HG03103 (cell line): ENCODE results near the gene BPGM.

Experiments
- ATAC-seq: cut with Tn5 transposase; IDR thresholded peaks from one replicate; pipeline ENCODE4 v1.9.1; 2021; ENCODE audit warnings: low read depth; ENCODE audit not compliant: unreplicated experiment

BPGM gene

DNA sequence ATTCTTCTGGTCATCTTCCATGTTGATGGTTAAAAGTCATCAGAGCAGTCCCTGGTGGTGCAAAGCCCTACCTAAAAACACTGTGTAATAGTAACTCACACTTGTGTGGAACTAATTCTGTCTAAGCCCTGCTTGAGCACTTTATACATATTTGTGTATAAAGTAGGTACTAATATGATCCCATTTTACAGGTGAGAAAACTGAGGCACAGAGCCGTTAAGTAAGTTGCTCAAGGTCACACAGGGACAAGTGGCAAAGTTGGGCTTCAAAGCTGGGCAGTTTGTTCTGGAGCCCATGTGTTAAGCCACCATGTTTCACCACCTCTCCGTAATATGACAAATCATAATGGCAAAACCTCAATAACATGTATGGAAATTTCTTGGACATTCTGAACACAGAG lies 48.1 kb downstream of the BPGM start:
- no peak for ATAC-seq

DNA sequence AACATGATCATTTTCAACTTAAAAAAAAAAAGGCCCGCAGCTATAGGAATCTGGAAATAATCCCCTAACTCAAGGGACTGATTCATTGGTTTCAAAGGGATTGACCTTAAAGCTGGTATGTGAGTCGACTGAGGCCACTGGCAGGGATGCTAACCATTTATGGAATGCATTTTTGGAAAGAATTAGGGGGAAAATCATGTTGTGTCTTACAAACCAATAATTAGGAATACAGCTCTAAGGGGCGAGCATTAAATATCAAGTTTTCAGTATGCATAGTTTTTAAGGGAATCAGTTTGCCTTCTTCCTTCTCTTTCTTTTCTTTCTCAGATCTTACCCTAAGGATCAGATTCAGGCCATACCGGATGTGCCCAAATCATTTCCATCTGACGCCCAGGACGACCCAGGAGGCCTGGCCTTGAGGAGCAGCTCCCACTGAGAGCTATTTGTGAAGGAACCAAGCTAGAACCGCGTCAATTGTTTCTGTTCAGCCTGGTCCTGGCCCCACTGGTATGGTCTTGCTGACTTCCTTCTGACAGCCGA lies 48.7 kb downstream of the BPGM start:
- ATAC-seq = no peak

DNA sequence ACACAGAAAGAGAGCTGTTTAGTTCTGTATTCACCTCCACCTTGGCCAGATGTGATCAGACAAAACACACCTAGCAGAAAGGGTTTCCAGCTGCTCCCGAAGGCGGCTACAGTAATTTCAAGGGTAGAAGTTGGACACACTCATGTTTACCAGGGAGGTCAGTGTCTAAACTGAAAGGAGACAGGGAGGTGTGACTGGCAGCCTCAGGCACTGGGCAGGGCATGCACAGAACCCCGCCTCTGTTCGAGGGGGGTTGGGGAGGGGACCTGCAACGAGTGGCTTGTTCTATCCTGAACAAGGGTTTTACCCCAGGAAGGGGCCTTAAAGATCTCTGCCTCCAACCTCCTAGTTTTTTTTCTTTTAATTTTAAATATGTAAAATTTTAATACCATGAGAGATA lies 49.6 kb downstream of the BPGM start:
- ATAC-seq = no peak

DNA sequence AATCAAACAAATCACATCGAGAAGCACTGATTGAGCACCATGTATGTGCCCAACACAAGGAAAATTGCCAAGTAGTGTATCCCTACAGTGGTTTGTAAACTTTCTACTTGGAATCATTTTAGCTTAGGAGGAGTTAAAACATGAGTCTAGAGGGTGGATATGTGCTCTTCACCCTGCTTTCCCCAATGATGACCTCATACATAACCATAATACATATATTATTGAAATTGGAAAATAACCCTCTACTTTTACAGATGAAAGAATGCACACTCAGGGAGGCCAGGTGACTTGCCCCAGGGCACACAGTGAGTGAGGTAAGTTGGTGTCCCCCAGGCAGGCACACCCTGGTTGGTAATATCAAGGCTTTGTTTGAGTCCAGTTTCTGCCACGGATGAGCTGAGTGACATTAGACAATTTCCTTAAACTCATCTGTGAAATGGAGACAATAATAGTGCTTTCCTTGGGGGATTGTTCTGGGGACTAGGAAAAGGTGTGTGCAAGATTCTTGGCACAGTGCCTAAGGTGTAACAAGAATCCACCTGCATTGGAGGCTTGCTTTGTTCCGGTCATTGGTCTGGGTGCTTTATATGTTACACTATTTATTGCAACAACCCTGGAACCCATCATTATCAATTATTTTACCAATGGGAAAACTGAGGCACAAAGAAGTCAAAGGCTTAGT lies 50.7 kb downstream of the BPGM start:
- ATAC-seq = no peak

DNA sequence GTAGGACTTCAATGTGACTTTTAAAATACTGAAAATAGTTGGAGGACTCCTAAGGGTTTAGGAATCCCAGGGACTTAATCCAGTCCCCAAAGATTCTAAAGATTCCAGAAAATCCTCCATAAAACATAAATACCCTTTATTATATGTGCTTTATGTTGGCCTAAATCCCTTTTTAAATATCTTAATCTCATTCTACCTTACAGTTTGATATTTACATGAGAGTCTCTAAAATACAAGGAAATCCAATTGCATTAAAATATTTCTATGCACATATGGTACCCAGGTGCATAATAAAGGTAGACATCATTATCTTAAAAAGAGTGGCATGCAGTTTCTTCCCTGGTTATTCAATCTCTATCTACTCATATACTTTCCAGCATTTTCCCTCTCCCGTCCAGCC lies 51.8 kb downstream of the BPGM start:
- no peak for ATAC-seq

DNA sequence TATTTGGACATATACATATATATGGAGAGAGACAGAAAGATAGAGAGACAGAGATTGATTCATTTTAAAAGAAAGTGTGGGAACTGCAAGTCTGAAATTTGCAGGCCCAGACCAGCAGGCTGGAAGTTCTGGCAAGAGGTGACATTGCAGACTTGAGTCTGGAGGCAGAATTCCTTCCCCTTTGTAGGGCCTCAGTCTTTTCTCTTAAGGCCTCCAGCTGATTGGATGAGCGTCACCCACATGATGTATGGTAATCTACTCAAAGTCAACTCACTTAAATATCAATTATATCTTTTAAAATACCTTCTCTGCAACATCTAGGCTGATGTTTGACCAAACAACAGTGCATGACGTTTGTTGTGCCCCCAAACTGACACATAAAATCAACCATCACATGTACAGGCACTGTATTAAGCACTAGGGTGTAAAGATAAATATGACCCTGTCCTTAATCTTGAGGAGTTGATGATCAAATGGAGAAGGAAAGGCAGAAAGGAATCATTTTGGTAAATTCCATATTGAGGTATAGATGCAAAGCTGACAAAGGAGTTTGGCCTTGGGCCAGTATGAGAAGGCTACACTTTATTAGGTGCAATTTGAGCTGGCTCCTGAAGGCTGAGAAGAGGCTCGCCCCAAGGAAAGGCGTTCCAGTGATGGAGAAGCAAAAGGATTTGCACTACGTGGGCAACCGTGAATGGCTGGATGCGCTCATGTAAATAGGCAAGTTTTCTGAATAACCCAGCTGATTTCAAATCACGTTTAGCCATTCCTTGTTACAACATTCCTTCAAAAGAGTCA lies 52.6 kb downstream of the BPGM start:
- ATAC-seq = no peak

DNA sequence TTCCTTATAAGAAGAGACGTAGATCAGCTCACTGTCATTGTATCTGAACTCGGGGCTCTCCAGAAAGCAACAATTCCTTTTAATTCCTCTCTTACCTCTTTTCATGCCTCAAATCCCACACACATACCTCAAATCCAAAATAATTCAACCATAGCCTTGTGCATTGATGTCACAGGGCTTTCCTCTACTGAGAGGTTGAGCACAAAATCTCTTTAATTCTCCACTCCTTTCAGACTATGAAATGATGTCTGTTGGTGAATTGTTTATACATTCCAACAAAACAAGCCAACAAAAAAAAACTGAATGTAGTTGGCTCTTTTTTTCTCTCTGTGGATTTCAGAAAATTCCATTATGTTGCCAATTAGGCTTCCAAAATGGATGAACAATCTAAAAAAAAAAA lies 53.2 kb downstream of the BPGM start:
- no peak for ATAC-seq

DNA sequence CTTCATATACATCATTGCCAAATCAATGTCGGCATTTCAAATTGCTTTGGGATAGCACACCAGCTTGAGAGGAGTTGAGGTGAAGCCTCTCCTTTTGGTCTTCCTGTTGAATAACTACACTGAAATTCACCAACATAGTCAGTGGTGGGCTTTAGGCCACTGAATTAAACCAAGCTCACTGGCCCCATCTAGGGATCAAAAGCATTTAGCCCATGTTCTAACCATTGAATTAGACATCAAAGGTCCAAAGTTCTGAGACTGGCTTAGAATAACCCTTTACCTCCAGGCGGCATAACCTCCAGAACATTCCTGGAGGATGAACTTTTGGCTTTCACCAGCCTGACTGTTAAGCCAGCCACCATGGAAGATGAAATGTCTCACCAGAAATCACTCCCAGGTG lies 54.6 kb downstream of the BPGM start:
- ATAC-seq = no peak

GRCh38 chr7:134702366-134703240 lies 56.0 kb downstream of the BPGM start:
- no peak for ATAC-seq

GRCh38 chr7:134703241-134703594 lies 56.6 kb downstream of the BPGM start:
- no peak for ATAC-seq

- no peak for ATAC-seq
Observed at GRCh38 chr7:134703782-134704181, 57.1 kb downstream of the BPGM start.

GRCh38 chr7:134704827-134705226 lies 58.2 kb downstream of the BPGM start:
- no peak for ATAC-seq

- ATAC-seq = no peak
Observed at GRCh38 chr7:134705716-134706115, 59.1 kb downstream of the BPGM start.

DNA sequence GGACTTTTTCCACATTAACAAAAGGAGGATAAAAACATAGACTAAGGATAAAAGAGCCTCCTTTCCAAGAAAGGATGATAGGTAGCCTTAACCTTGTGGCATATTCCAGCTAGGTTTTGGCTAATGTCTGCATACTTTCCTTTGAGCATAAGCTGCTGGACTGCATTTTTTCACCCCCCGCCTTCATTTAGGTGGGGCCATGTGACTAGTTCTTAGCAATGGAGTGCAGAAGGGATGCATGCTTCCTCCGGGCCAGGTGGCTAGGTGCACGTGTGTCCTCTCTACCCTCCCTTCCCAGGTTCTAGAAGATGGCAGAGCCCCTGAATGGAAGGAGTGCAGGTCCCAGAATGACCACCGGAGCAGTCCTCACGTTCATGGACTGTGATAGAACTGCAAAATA lies 59.8 kb downstream of the BPGM start:
- no peak for ATAC-seq

DNA sequence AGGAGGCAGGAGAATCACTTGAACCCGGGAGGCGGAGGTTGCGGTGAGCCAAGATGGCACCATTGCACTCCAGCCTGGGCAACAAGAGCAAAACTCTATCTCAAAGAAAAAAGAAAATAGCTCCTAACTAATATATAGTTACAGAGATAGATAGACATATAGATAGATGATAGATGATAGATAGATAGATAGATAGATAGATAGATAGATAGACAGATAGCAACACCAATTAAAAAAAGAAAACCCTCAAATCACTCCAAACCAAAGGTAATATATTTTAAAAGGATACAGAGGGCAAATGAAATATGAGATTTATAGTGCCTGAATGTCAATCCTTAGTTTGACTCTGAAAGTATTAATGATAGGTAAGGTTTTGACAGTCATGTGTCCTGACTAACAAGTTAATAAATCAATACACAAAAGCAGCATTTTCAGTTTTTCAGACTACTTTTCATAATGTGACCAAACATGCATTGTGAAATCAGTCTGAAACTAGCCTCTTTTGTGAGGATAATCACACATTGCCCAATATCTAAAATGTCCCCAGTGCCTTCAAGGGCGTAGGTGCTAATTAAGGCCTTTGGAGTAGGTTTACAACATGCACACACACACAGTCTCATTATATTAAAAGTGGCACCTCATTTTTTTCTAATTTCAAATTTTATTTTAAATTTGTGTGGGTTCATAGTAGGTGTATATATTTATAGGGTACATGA lies 61.2 kb downstream of the BPGM start:
- no peak for ATAC-seq

DNA sequence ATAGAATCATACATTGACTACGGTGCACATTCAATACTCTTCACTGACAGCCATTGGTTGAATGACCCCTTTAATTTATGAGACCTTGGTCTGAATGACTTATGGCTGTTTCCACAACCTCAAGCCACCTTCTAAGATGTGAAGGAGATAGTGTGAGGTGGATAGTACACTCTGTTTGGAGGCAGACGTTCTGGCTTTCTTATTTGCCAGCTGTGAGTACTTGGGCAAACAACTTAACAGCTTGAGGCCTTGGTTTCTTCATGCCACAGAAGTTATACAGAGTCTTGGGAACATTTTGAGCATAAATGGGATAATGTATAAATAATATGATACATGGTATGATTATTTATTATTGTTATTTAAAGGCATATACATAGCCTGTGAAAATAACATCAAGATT lies 62.0 kb downstream of the BPGM start:
- ATAC-seq = no peak

- ATAC-seq = no peak
Observed at GRCh38 chr7:134709197-134709596, 62.5 kb downstream of the BPGM start.

GRCh38 chr7:134710511-134710853 lies 63.8 kb downstream of the BPGM start:
- no peak for ATAC-seq

DNA sequence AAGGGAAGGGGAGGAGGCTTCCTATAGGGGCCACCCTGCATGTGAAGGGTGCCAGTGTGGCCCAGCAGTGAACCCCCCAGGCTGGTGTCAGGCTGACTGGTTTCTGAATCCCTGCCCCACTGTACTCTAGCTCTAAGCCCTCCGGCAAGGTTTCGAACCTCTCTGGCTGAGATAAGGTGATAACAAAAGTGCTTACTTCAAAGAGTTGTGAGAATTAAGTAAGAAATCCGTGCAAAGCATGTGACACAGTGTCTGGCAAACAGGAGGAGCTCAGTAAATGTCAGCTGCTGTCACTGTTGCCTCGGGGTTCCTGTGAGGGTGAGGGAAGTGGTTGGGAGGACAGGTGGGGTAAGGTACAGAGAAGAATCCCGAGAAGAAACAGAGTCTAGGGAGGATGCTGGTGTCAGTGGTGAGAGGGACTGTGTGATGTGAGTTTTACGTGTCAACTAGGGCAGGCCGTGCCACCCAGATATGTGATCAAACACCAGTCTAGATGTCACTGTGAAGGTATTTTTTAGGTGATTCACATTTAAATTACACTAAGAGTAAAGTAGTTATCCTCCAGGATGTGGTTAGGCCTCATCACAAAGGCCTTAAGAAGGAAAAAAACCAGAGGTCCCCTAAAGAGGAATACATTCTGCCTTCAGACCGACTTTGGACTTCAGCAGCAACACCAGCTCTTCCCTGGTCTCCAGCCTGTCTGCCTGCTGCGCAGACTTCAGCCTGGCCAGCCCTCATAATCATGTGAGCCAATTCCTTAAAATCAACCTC lies 64.4 kb downstream of the BPGM start:
- ATAC-seq = no peak

DNA sequence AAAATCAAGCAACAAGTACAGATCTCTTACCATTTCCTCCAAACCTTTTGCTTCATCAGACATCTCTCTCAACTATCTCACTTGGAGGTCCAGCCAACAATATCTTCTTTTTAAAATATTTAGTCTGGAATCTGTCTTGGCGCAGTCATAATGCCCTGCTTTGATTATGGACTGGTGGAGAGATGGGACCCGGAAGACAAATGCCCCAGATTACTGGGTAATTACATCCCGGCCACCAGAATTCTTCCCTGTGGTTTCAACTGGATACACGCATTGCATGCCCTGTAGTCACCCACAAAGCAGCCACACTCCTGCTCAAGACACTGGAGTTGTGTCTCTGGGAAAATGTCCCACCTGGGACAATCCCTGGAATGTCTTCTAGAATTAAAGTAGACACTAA lies 65.5 kb downstream of the BPGM start:
- ATAC-seq = no peak
